IMR-90 (cell line): ENCODE measurements around the gene GGN.

Experiments used
- CEBPB ChIP-seq: IDR thresholded peaks from 2 replicates; pipeline ENCODE4 v1.6.1; 2012; ENCODE audit warnings: low read depth, low read length, improper control_type of control experiment
- CHD1 ChIP-seq: IDR thresholded peaks from 2 replicates; pipeline ENCODE4 v1.6.1; 2012; ENCODE audit warnings: low read depth, low read length, improper control_type of control experiment
- FOS ChIP-seq: fragments of 150-350 bp; IDR thresholded peaks from 2 replicates; pipeline ENCODE4 v1.6.1; 2016; ENCODE audit warnings: low read depth, low read length
- MXI1 ChIP-seq: IDR thresholded peaks from 2 replicates; pipeline ENCODE4 v1.6.1; 2012; ENCODE audit warnings: low read depth, mild to moderate bottlenecking, low read length, moderate library complexity, borderline replicate concordance
- NFE2L2 ChIP-seq: fragments of 150-350 bp; IDR thresholded peaks from 2 replicates; pipeline ENCODE4 v1.6.1; 2016; ENCODE audit warnings: low read depth, mild to moderate bottlenecking, low read length
- POLR2A ChIP-seq: IDR thresholded peaks from 2 replicates; pipeline ENCODE4 v1.6.1; 2012; ENCODE audit warnings: mild to moderate bottlenecking, low read depth, low read length
- RAD21 ChIP-seq: IDR thresholded peaks from 2 replicates; pipeline ENCODE4 v1.6.1; 2012; ENCODE audit warnings: low read length, improper control_type of control experiment
- RCOR1 ChIP-seq: IDR thresholded peaks from 2 replicates; pipeline ENCODE4 v1.6.1; 2012; ENCODE audit warnings: mild to moderate bottlenecking, low read length, improper control_type of control experiment; ENCODE audit not compliant: insufficient replicate concordance
- RFX5 ChIP-seq: IDR thresholded peaks from 2 replicates; pipeline ENCODE4 v1.8.0; 2012; ENCODE audit warnings: low read depth, mild to moderate bottlenecking, low read length, moderate library complexity
- SMC3 ChIP-seq: fragments of 150-350 bp; IDR thresholded peaks from 2 replicates; pipeline ENCODE4 v1.6.1; 2016; ENCODE audit warnings: low read depth, mild to moderate bottlenecking, antibody characterized with exemption, low read length, moderate library complexity
- TF ChIP-seq, protein P1 (sequence below): conservative IDR thresholded peaks from 2 replicates; pipeline ENCODE4 v1.5.1; 2012; ENCODE audit warnings: mild to moderate bottlenecking, low read depth, low read length, improper control_type of control experiment
- TF ChIP-seq, protein P2 (sequence below): fragments of 150-350 bp; IDR thresholded peaks from 2 replicates; pipeline ENCODE4 v1.6.1; 2017; ENCODE audit warnings: mild to moderate bottlenecking, antibody characterized with exemption, low read length, low read depth
- TF ChIP-seq, protein P3 (sequence below): fragments of 150-350 bp; IDR thresholded peaks from 2 replicates; pipeline ENCODE4 v1.6.1; 2016; ENCODE audit warnings: low read depth, mild to moderate bottlenecking, low read length, moderate library complexity, borderline replicate concordance

GRCh38 chr19:38361633-38362075, 26.2 kb downstream of the GGN start:
- TF ChIP-seq RCOR1 (no peak), POLR2A (no peak), FOS (no peak), RAD21 (no peak), MXI1 (no peak), CEBPB (no peak), CHD1 (no peak), NFE2L2 (no peak), RFX5 (no peak), SMC3 (no peak)
- TF ChIP-seq, protein P1, sequence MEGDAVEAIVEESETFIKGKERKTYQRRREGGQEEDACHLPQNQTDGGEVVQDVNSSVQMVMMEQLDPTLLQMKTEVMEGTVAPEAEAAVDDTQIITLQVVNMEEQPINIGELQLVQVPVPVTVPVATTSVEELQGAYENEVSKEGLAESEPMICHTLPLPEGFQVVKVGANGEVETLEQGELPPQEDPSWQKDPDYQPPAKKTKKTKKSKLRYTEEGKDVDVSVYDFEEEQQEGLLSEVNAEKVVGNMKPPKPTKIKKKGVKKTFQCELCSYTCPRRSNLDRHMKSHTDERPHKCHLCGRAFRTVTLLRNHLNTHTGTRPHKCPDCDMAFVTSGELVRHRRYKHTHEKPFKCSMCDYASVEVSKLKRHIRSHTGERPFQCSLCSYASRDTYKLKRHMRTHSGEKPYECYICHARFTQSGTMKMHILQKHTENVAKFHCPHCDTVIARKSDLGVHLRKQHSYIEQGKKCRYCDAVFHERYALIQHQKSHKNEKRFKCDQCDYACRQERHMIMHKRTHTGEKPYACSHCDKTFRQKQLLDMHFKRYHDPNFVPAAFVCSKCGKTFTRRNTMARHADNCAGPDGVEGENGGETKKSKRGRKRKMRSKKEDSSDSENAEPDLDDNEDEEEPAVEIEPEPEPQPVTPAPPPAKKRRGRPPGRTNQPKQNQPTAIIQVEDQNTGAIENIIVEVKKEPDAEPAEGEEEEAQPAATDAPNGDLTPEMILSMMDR, result no peak
- TF ChIP-seq, protein P2, sequence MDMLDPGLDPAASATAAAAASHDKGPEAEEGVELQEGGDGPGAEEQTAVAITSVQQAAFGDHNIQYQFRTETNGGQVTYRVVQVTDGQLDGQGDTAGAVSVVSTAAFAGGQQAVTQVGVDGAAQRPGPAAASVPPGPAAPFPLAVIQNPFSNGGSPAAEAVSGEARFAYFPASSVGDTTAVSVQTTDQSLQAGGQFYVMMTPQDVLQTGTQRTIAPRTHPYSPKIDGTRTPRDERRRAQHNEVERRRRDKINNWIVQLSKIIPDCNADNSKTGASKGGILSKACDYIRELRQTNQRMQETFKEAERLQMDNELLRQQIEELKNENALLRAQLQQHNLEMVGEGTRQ, result no peak
- TF ChIP-seq, protein P3, sequence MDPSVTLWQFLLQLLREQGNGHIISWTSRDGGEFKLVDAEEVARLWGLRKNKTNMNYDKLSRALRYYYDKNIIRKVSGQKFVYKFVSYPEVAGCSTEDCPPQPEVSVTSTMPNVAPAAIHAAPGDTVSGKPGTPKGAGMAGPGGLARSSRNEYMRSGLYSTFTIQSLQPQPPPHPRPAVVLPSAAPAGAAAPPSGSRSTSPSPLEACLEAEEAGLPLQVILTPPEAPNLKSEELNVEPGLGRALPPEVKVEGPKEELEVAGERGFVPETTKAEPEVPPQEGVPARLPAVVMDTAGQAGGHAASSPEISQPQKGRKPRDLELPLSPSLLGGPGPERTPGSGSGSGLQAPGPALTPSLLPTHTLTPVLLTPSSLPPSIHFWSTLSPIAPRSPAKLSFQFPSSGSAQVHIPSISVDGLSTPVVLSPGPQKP, result no peak
